ENCODE data around the gene SRSF9.

DNA sequence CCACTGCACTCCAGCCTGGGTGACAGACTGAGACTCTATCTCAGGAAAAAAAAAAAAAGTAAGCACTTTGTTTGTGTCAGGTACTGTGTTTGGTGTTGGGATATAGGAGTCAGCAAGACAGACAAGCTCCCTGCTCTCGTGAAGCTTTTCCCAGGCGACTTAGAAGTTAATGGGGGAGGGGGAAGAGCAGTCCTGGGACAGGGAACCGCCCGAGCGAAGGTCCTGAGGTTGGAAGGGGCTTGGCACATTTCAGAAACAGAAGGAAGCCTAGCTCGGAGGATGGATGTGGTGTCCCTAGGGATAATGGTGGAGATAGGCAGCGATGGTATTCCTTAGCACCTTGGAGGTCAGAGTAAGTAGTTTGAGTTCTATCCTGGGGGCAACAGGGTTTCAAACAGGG is 40.2 kb downstream of the SRSF9 start:
- TF ChIP-seq EZH2 (IDR thresholded peaks at IDR 0.05; ENCODE audit: insufficient read depth, poor library complexity, severe bottlenecking) (no peak), EZH2phosphoT487 (IDR thresholded peaks at IDR 0.05; ENCODE audit: insufficient read depth, low read depth) (no peak)

All from GM23248 (cell line).